SK-N-SH (cell line): ENCODE measurements around the gene SEC14L1. TPM values are rescaled to one million over a fixed set of nuclear protein-coding genes. Genes with fewer than 3 reads are reported as not detected.

Experiments used
- CTCF ChIA-PET: fragments of 300-600, 350-600 bp; formaldehyde crosslinking; extraction: SDS; loops from one replicate; lab custom pipeline; 2021; lab: Yijun Ruan, JAX
- POLR2A ChIA-PET: fragments of 350-600 bp; sonication (Branson Sonifier 250); formaldehyde crosslinking; extraction: SDS; loops from one replicate; lab custom pipeline; 2020; ENCODE audit warnings: antibody characterized with exemption, inconsistent platforms; lab: Yijun Ruan, JAX
- DNase-seq: peaks from one replicate; pipeline ENCODE4 v3.0.0; 2012
- H2AFZ ChIP-seq: fragments of 200-600 bp; sonication (generic); 2 replicates; pipeline ENCODE4 v1.8.1; 2016; ENCODE audit warnings: antibody characterized with exemption, mild to moderate bottlenecking, low read depth
- H3F3A ChIP-seq: fragments of 200-600 bp; sonication (generic); replicated peaks from 2 replicates; pipeline ENCODE3; 2016; ENCODE audit warnings: antibody characterized with exemption, mild to moderate bottlenecking; ENCODE audit not compliant: insufficient read depth
- H3K27ac ChIP-seq, 2 experiments: fragments of 200-500 bp in 1 of 2; fragments of 200-600 bp in 1 of 2; sonication (Bioruptor generic) in 1 of 2; sonication (generic), shearing (Covaris generic) in 1 of 2; 2 replicates each; pipeline versions ENCODE4 v1.5.1 to v1.6.1; 2014 to 2016; ENCODE audit warnings: low read depth in 2 of 2, inconsistent platforms in 1 of 2, low read length in 1 of 2, mild to moderate bottlenecking in 1 of 2, mixed read lengths in 1 of 2
- H3K27me3 ChIP-seq: fragments of 200-600 bp; sonication (generic), shearing (Covaris generic); 2 replicates; pipeline ENCODE4 v1.6.1; 2016; ENCODE audit warnings: mixed run types; ENCODE audit not compliant: insufficient read depth
- H3K36me3 ChIP-seq, 2 experiments: fragments of 200-500 bp in 1 of 2; fragments of 200-600 bp in 1 of 2; sonication (Bioruptor generic) in 1 of 2; sonication (generic) in 1 of 2; replicated peaks in 1 of 2; 2 replicates each; pipeline versions ENCODE3 to v1.5.1; 2014 to 2016; ENCODE audit warnings: low read length in 1 of 2, mild to moderate bottlenecking in 1 of 2; ENCODE audit not compliant: insufficient read depth in 2 of 2, control insufficient read depth in 1 of 2
- H3K4me1 ChIP-seq, 2 experiments: fragments of 200-500 bp in 1 of 2; fragments of 200-600 bp in 1 of 2; sonication (Bioruptor generic) in 1 of 2; sonication (generic), shearing (Covaris generic) in 1 of 2; 2 replicates each; pipeline versions ENCODE4 v1.5.1 to v1.6.1; 2014 to 2016; ENCODE audit warnings: low read depth in 1 of 2, low read length in 1 of 2, mixed run types in 1 of 2; ENCODE audit not compliant: insufficient read depth in 2 of 2, control insufficient read depth in 1 of 2
- H3K4me2 ChIP-seq: fragments of 200-600 bp; sonication (generic), shearing (Covaris generic); 2 replicates; pipeline ENCODE4 v1.6.1; 2017; ENCODE audit warnings: mixed run types
- H3K4me3 ChIP-seq, 2 experiments: fragments of 200-500 bp in 1 of 2; fragments of 200-600 bp in 1 of 2; sonication (Bioruptor generic) in 1 of 2; sonication (generic), shearing (Covaris generic) in 1 of 2; 2 replicates each; pipeline versions ENCODE4 v1.5.1 to v1.8.1; 2014 to 2016; ENCODE audit warnings: low read depth in 2 of 2, inconsistent platforms in 1 of 2, low read length in 1 of 2, mild to moderate bottlenecking in 1 of 2, mixed read lengths in 1 of 2, moderate library complexity in 1 of 2
- H3K79me2 ChIP-seq: fragments of 200-600 bp; sonication (generic); 2 replicates; pipeline ENCODE4 v1.8.1; 2017; ENCODE audit warnings: mild to moderate bottlenecking; ENCODE audit not compliant: insufficient read depth
- H3K9ac ChIP-seq: fragments of 200-600 bp; sonication (generic); 2 replicates; pipeline ENCODE4 v1.6.1; 2017; ENCODE audit warnings: mixed run types
- H3K9me2 ChIP-seq: fragments of 200-600 bp; sonication (generic); 2 replicates; pipeline ENCODE4 v1.6.1; 2017; ENCODE audit warnings: mixed run types
- H3K9me3 ChIP-seq: fragments of 200-600 bp; sonication (generic); 2 replicates; pipeline ENCODE4 v1.6.1; 2017; ENCODE audit warnings: mixed run types, mild to moderate bottlenecking, moderate library complexity
- H4K20me1 ChIP-seq: fragments of 200-600 bp; sonication (generic); 2 replicates; pipeline ENCODE4 v1.6.1; 2017; ENCODE audit warnings: mild to moderate bottlenecking, mixed run types; ENCODE audit not compliant: insufficient read depth
- CHD2 ChIP-seq: fragments of 150-350 bp; IDR thresholded peaks from 2 replicates; pipeline ENCODE4 v1.6.1; 2018; ENCODE audit warnings: low read length; ENCODE audit not compliant: partially characterized antibody
- EP300 ChIP-seq, 2 experiments: IDR thresholded peaks; 2 replicates each; pipeline versions ENCODE4 v1.4.0 to v1.6.1; 2012; ENCODE audit warnings: borderline replicate concordance in 1 of 2, low read depth in 1 of 2, low read length in 1 of 2
- FOXJ3 ChIP-seq: sonication (generic); formaldehyde crosslinking; IDR thresholded peaks from 2 replicates; pipeline ENCODE4 v1.5.1; 2020; ENCODE audit warnings: mild to moderate bottlenecking, missing genetic modification reagents
- IRF3 ChIP-seq: fragments of 150-350 bp; IDR thresholded peaks from 2 replicates; pipeline ENCODE4 v1.6.1; 2016; ENCODE audit warnings: mild to moderate bottlenecking, low read depth, low read length
- JUND ChIP-seq: IDR thresholded peaks from 2 replicates; pipeline ENCODE4 v1.4.0; 2012
- MAX ChIP-seq: IDR thresholded peaks from 2 replicates; pipeline ENCODE4 v1.4.0; 2012; ENCODE audit warnings: low read depth
- MXI1 ChIP-seq: IDR thresholded peaks from 2 replicates; pipeline ENCODE4 v1.6.1; 2012; ENCODE audit warnings: mild to moderate bottlenecking, low read depth, low read length, improper control_type of control experiment
- RAD21 ChIP-seq: IDR thresholded peaks from 2 replicates; pipeline ENCODE4 v1.6.1; 2012; ENCODE audit warnings: mild to moderate bottlenecking, low read length
- REST ChIP-seq: IDR thresholded peaks from 2 replicates; pipeline ENCODE4 v1.6.1; 2012; ENCODE audit warnings: mild to moderate bottlenecking, low read depth, low read length, moderate library complexity
- RFX5 ChIP-seq: IDR thresholded peaks from 2 replicates; pipeline ENCODE4 v1.6.1; 2012; ENCODE audit warnings: mild to moderate bottlenecking, improper control_type of control experiment, low read length
- TCF12 ChIP-seq: IDR thresholded peaks from 2 replicates; pipeline ENCODE4 v1.4.0; 2012
- YY1 ChIP-seq: IDR thresholded peaks from 2 replicates; pipeline ENCODE4 v1.4.0; 2012; ENCODE audit warnings: low read depth, mild to moderate bottlenecking
- WGBS: methylation state at CpG from one replicate; pipeline ENCODE4 v1.1.6; 2017; ENCODE audit warnings: low lambda C conversion rate; 5-methylcytosine and 5-hydroxymethylcytosine counted together
- polyA plus RNA-seq, 3 experiments: library from polyadenylated mRNA; depleted of rRNA; stranded (reverse); fragments of >200 nt; gene quantifications; 2 replicates each; pipeline ENCODE4 v1.2.3, GENCODE V29; 2012

SEC14L1 gene
- polyA plus RNA-seq, 1 of the 3 experiments (the other 2 are of a cell fraction) = 62.4 TPM

GRCh38 chr17:77204536-77204935 is 63.8 kb downstream of the SEC14L1 start:
- Histone ChIP-seq H3K9me2 (no peaks in the 10 kb centered on the region), H4K20me1 (no peaks in the 10 kb centered on the region), H3K27me3 (no peaks in the 10 kb centered on the region), H3K27ac (no peak overlapping the region), H3K36me3 (peaks cover 73 to 81% of the 10 kb centered on the region in 2 experiments), H3F3A (no peaks in the 10 kb centered on the region), H3K4me2 (no peak overlapping the region), H2AFZ (no peak overlapping the region), H3K4me1 (peaks cover 10 to 12% of the 10 kb centered on the region in 2 experiments; a peak in 2 of 4 replicates), H3K4me3 (no peak overlapping the region), H3K9ac (no peak overlapping the region), H3K79me2 (peaks cover 7% of the 10 kb centered on the region; the same call in 1 of the 2 replicates), H3K9me3 (no peaks in the 10 kb centered on the region)
- POLR2A ChIA-PET = interaction anchor here (1.3 kb wide), 1 partner anchor 114 kb away, joined by 3 read pairs; no protein-coding TSS in a partner anchor
- no peak for TF ChIP-seq FOXJ3 (CRISPR knock-in tag)
- TF ChIP-seq MAX = no peak
- TF ChIP-seq RFX5 = no peak
- no peak for TF ChIP-seq EP300 (IDR thresholded peaks at IDR 0.05; ENCODE audit: borderline replicate concordance in 1 of 2, low read depth in 1 of 2, low read length in 1 of 2)
- TF ChIP-seq IRF3 = no peak
- TF ChIP-seq YY1 = no peak
- no peak for TF ChIP-seq TCF12
- no peak for TF ChIP-seq RAD21
- TF ChIP-seq MXI1 = no peak
- no peak for TF ChIP-seq CHD2
- no peak for TF ChIP-seq JUND
- TF ChIP-seq REST = no peak
- 88% methylated on average over 8 of the region's 8 CpGs for WGBS
- DNase-seq = no peak
- CTCF ChIA-PET = interaction anchor here (1.3 kb wide), 1 partner anchor 118 kb away, joined by 3 read pairs; no protein-coding TSS in a partner anchor
